Measurements from ENCODE around the gene RPUSD1.

GRCh38 chr16:760065-760464 is 28.1 kb downstream of the RPUSD1 start:
- no peak for TF ChIP-seq EZH2 (IDR thresholded peaks at IDR 0.05; ENCODE audit: insufficient read depth, poor library complexity, severe bottlenecking)
- no peak for TF ChIP-seq EZH2phosphoT487 (IDR thresholded peaks at IDR 0.05; ENCODE audit: insufficient read depth, low read depth)

All from GM23248 (cell line).